ENCODE measurements around the gene HS3ST4.

DNA sequence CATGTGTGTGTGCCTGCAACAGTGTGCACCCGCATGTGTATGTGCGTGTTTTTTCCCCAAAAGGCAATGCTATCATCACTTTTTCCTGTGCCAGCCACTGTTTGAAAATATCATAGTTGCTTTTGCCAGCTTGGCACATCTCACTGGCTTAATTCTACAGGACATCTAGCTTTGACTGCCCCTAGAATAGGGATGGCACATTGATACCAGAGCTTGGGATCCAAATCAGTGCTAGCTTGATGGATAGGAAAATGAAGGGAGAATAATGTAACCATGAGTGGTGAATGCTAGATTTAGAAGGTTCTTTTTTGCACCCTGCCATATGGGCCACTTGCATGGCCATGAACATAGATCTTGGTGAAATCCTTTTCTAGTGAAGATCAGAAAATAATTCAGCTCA lies 72.7 kb downstream of the HS3ST4 start:
- TF ChIP-seq, protein P1, sequence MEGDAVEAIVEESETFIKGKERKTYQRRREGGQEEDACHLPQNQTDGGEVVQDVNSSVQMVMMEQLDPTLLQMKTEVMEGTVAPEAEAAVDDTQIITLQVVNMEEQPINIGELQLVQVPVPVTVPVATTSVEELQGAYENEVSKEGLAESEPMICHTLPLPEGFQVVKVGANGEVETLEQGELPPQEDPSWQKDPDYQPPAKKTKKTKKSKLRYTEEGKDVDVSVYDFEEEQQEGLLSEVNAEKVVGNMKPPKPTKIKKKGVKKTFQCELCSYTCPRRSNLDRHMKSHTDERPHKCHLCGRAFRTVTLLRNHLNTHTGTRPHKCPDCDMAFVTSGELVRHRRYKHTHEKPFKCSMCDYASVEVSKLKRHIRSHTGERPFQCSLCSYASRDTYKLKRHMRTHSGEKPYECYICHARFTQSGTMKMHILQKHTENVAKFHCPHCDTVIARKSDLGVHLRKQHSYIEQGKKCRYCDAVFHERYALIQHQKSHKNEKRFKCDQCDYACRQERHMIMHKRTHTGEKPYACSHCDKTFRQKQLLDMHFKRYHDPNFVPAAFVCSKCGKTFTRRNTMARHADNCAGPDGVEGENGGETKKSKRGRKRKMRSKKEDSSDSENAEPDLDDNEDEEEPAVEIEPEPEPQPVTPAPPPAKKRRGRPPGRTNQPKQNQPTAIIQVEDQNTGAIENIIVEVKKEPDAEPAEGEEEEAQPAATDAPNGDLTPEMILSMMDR (conservative IDR thresholded peaks at IDR 0.05; ENCODE audit: low read depth in 2 of 2) = no peak
- TF ChIP-seq ZNF331 (CRISPR knock-in tag; IDR thresholded peaks at IDR 0.05; ENCODE audit: low read depth) (no peak), POLR2AphosphoS5 (IDR thresholded peaks at IDR 0.05; ENCODE audit: low read depth) (no peak), JUNB (IDR thresholded peaks at IDR 0.05; ENCODE audit: unreplicated experiment) (no peak)
